ENCODE measurements around the gene CDKN1C. TPM values are rescaled to one million over a fixed set of nuclear protein-coding genes. Genes with fewer than 3 reads are reported as not detected.
"Not testable (repeated sequence)": the region's sequence is repeated elsewhere in the genome, so short reads cannot be mapped to it uniquely, and the experiment has no call there.

CDKN1C gene
- total RNA-seq, 2 experiments from 2014 or later, result 0.41 to 0.69 TPM

DNA sequence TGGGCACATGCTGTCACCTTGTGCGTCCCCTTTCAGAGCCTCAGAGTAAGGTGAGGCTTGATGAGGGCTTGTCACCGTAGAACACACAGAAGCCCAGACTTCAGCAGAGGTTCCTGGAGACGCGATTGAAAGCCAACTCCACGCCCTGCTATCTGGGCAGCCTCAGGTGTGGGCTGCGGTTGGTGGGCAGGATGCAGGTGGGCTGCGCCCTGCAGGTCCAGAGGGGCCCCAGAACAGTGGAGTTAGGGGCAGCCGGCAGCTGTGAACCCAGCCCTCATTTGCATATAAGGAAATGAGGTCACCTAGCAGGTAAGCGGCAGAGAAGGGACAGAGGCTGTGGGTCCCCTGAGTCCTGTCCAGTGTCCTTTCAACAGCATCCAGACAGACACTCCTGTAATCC is 28.2 kb upstream of the CDKN1C start:
- no peaks in the 10 kb centered on the region for H3K9me3 Mint-ChIP-seq
- no peaks in the 10 kb centered on the region for H3K36me3 Mint-ChIP-seq
- DNase-seq, result no peak
- no peaks in the 10 kb centered on the region for H3K27me3 Mint-ChIP-seq
- POLR2A ChIA-PET, result no interaction called here
- no peak overlapping the region for H3K27ac Mint-ChIP-seq
- H3K4me1 Mint-ChIP-seq (ENCODE audit: low read depth), result peaks cover 11% of the 10 kb centered on the region
- H3K4me3 Mint-ChIP-seq, result no peak overlapping the region
- intact Hi-C loops (cut with micrococcal nuclease), result no loop called here
- CTCF ChIA-PET, result interaction anchor here (1.1 kb wide), 1 partner anchor 22 kb away, joined by 3 read pairs; no protein-coding TSS in a partner anchor

DNA sequence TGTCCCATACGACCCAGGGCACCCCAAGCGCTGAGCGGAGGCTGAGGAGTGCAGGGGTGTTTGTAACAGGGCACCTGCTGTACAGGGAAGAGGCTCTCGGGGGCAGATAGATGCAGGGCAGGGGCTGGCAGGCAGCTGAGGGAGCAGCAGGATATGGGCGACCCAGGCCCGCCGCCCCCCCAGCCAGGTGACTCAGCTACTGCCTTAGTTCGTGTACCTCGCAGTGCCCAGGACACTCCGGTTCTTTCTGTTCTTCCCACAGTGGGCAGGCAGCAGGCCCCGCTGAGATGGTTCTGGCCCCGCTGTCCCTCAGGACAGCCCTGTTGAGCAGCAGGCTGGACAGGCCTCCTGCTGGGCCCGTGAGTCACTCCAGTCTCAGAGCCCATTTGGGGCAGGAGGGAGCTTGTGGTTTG is 27.4 kb upstream of the CDKN1C start:
- Mint-ChIP-seq H3K36me3 (no peaks in the 10 kb centered on the region), H3K27me3 (no peaks in the 10 kb centered on the region), H3K4me3 (no peak overlapping the region), H3K4me1 (ENCODE audit: low read depth) (peaks cover 11% of the 10 kb centered on the region), H3K9me3 (no peaks in the 10 kb centered on the region), H3K27ac (no peak overlapping the region)
- intact Hi-C loops (cut with micrococcal nuclease), result no loop called here
- ChIA-PET POLR2A (no interaction called here), CTCF (interaction anchor here (1.1 kb wide), 1 partner anchor 21 kb away, joined by 3 read pairs; no protein-coding TSS in a partner anchor)
- DNase-seq, result no peak

DNA sequence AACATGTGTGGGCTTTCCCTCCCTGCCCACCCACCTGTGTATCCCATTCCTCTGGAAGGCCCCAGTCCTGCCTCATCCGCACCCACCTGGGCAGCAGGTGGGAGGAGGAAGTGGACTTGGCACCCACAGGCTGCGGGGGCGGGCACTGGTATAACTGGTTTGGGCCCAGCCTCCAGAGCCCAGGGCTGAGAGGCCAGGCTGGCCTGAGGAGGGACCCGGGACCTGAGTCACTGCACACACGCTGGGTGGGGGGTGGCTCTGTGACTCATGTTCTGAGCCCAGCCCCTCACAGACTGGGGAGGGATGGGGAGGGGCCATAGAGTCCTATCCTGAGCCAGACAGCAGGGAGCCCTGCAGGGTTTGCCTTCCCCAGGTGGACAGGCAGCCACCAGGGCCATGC is 26.9 kb upstream of the CDKN1C start:
- POLR2A ChIA-PET, result no interaction called here
- Mint-ChIP-seq H3K27ac (no peak overlapping the region), H3K27me3 (no peaks in the 10 kb centered on the region), H3K9me3 (no peaks in the 10 kb centered on the region), H3K4me1 (ENCODE audit: low read depth) (peaks cover 11% of the 10 kb centered on the region), H3K4me3 (no peak overlapping the region), H3K36me3 (no peaks in the 10 kb centered on the region)
- DNase-seq, result no peak
- intact Hi-C loops (cut with micrococcal nuclease), result no loop called here
- CTCF ChIA-PET, result interaction anchor here (1.1 kb wide), 1 partner anchor 21 kb away, joined by 3 read pairs; no protein-coding TSS in a partner anchor

DNA sequence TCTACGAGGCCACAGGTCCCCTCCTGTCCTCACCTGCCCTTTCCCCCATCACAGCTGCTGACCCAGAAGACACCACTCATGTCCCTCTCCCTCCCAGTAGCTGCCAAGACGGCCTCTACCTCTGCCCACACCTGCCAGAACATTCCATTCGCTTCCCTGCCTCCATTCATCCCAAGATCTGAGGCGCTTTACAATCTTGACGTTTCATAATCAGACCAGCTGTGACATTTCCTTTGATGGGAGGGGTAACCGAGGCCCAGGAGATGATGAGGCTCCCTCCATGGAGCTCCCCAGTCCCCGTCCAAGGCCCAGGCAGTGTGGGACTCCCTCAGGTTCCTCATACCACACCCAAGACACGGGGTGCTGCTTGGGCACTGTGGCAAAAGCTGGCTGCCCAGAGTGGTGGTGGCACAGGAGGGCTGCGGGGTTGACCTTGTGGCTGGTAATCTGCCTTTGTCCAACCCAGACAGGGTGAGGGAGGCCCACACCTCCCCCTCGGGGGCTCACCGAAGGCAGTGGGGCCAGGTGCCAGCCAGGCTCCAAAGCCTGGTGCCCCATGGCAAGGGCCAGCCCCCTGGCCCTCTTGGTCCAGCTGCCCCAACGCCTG is 26.3 kb upstream of the CDKN1C start:
- no peak for DNase-seq
- Mint-ChIP-seq H3K27me3 (no peaks in the 10 kb centered on the region), H3K4me3 (no peak overlapping the region), H3K9me3 (no peaks in the 10 kb centered on the region), H3K36me3 (no peaks in the 10 kb centered on the region), H3K4me1 (ENCODE audit: low read depth) (peaks cover 11% of the 10 kb centered on the region), H3K27ac (no peak overlapping the region)
- intact Hi-C loops (cut with micrococcal nuclease), result no loop called here
- POLR2A ChIA-PET, result no interaction called here
- CTCF ChIA-PET, result interaction anchor here (1.1 kb wide), 1 partner anchor 24 kb away, joined by 3 read pairs; no protein-coding TSS in a partner anchor

DNA sequence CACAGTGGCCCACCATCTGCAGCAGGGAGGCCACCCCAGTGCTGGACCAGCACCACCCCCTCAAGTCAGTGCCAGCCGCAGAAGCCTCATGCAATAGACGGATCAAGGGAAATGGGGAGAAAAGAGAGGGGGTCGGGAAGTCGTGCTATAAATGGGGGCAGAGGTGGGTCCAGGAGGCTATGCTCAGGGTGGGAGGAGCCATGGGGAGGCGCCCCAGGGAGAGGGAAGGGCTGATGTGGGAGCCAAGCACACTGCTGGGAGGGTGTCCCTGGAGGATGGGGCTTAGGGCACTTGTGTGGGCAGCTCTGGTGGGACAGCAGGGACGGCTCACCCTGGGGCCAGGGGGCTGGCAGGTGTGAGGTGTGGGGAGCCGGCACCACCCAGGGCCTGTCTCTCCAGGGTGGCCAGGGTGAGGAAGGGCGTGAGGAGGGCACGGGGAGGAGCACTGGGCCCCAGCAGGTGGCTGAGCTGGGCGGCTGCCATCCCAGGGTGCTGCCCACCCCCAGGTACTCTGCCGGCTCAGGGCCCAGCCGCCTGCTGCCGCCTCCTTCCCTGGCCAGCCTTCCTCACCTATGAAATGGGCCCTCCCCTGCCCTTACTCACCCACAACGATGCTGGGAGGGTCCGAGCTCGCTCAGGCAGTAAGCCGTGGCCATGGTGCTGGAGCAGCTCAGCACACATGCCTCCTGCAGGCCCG is 25.7 kb upstream of the CDKN1C start:
- H3K27ac Mint-ChIP-seq, result no peak overlapping the region
- H3K4me3 Mint-ChIP-seq, result no peak overlapping the region
- ChIA-PET POLR2A (no interaction called here), CTCF (interaction anchor here (1.1 kb wide), 1 partner anchor 23 kb away, joined by 3 read pairs; no protein-coding TSS in a partner anchor)
- no peak for DNase-seq
- intact Hi-C loops (cut with micrococcal nuclease), result no loop called here
- H3K4me1 Mint-ChIP-seq (ENCODE audit: low read depth), result peaks cover 11% of the 10 kb centered on the region
- H3K36me3 Mint-ChIP-seq, result no peaks in the 10 kb centered on the region
- H3K27me3 Mint-ChIP-seq, result no peaks in the 10 kb centered on the region
- no peaks in the 10 kb centered on the region for H3K9me3 Mint-ChIP-seq

DNA sequence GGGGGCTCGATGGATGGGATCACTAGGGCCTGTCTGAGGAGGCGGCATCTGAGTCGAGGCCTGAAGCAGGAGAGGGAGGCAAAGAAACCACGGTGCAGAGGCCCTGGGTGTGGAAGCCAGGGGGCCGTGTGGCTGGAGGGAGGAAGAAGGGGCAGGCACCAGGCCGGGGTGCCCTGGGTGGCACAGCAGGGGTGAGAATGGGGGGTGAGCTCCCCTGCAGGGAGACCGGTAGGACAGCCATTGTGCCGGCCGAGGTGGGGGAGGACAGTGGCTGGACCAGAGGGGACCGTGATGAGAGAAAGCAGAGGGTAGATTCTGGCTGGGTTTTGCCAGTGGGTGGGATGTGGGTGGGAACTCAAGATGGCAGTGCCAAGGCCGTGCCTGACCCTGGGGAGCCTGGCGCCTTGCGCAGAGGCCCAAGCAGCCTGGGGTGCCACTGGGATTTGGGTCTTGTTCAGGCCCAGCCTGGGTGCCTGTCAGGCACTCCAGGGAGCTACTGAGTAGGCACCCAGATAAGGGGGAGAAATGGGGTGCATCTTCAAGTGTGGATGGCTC is 24.9 kb upstream of the CDKN1C start:
- peaks cover 6% of the 10 kb centered on the region for H3K36me3 Mint-ChIP-seq
- H3K9me3 Mint-ChIP-seq, result no peaks in the 10 kb centered on the region
- H3K27ac Mint-ChIP-seq, result no peak overlapping the region
- intact Hi-C loops (cut with micrococcal nuclease), result no loop called here
- no peak for DNase-seq
- H3K27me3 Mint-ChIP-seq, result no peaks in the 10 kb centered on the region
- POLR2A ChIA-PET, result no interaction called here
- H3K4me1 Mint-ChIP-seq (ENCODE audit: low read depth), result peaks cover 11% of the 10 kb centered on the region
- CTCF ChIA-PET, result no interaction called here
- no peak overlapping the region for H3K4me3 Mint-ChIP-seq

DNA sequence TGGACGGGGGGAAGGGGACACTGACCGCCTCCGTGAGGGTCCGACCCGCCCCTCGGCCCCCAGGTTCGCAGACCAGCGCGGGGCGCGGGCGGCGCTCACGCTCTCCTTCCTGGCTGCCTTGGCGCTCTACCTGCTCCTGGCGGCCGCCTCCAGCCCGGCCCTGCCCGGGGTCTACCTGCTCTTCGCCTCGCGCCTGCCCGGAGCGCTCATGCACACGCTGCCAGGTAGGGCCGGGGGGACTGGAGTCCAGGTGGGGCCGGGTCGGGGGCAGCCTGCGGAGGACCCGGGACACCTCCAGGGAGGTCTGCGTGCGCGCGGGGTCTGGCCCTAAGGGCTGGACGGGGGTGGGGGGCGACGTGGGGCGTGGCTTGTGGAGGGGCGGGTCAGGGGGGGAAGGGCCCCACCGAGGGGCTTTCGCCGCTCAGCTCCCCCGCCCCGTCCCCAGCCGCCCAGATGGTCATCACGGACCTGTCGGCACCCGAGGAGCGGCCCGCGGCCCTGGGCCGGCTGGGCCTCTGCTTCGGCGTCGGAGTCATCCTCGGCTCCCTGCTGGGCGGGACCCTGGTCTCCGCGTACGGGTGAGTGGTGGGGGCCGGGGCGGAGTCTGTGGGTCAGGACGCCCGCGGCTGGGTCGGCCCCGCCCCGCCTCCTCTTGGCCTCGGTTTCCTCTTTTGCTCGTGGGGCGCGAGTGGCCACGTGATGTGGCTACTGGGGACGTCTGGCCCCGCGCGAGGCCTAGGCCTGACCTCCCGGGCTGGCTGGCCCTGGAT is 23.7 kb upstream of the CDKN1C start:
- DNase-seq, result no peak
- Mint-ChIP-seq H3K4me1 (ENCODE audit: low read depth) (peaks cover 11% of the 10 kb centered on the region), H3K4me3 (no peak overlapping the region), H3K9me3 (no peaks in the 10 kb centered on the region), H3K27ac (no peak overlapping the region), H3K27me3 (no peaks in the 10 kb centered on the region), H3K36me3 (peaks cover 14% of the 10 kb centered on the region)
- ChIA-PET CTCF (no interaction called here), POLR2A (no interaction called here)
- intact Hi-C loops (cut with micrococcal nuclease), result no loop called here

DNA sequence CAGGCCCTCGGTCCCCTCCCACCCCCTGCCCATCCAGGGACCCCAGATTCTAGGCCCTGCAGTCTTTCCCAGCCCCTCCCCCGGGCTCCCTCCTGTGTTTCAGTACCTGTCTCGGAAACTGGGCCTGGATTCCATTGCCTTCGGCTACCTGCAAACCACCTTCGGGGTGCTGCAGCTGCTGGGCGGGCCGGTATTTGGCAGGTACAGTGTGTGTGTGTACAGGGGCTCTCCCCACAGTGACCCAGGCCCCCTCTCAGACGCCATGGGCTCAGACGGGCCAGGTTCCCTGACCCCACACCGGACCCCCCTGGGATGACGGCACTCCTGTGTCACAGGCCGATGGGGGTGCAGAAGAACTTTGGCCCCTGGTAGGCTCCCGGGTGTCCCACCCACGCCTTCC is 22.6 kb upstream of the CDKN1C start:
- POLR2A ChIA-PET, result no interaction called here
- H3K36me3 Mint-ChIP-seq, result peaks cover 15% of the 10 kb centered on the region
- intact Hi-C loops (cut with micrococcal nuclease), result no loop called here
- no peaks in the 10 kb centered on the region for H3K27me3 Mint-ChIP-seq
- CTCF ChIA-PET, result no interaction called here
- H3K4me1 Mint-ChIP-seq (ENCODE audit: low read depth), result peaks cover 10% of the 10 kb centered on the region
- no peak for DNase-seq
- no peak overlapping the region for H3K27ac Mint-ChIP-seq
- no peak overlapping the region for H3K4me3 Mint-ChIP-seq
- H3K9me3 Mint-ChIP-seq, result no peaks in the 10 kb centered on the region

DNA sequence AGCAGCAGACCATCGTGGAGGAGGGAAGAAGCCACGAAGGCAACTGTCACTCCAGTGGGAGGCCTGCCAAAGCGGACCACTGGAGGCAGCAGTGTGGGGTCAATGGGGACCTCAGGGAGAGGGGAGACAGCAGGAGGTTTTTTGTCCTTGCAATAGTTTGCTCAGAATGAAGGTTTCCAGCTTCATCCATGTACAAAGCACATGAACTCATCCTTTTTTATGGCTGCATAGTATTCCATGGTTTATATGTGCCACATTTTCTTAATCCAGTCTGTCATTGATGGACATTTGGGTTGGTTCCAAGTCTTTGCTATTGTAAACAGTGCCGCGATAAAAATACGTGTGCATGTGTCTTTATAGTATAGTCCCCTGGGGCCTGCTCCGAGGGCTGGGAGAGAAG is 19.7 kb upstream of the CDKN1C start:
- H3K4me3 Mint-ChIP-seq; CTCF ChIA-PET; H3K27me3 Mint-ChIP-seq; H3K4me1 Mint-ChIP-seq (ENCODE audit: low read depth); H3K27ac Mint-ChIP-seq; H3K9me3 Mint-ChIP-seq; DNase-seq; intact Hi-C loops (cut with micrococcal nuclease); POLR2A ChIA-PET: not testable (repeated sequence)
- peaks cover 15% of the 10 kb centered on the region for H3K36me3 Mint-ChIP-seq

DNA sequence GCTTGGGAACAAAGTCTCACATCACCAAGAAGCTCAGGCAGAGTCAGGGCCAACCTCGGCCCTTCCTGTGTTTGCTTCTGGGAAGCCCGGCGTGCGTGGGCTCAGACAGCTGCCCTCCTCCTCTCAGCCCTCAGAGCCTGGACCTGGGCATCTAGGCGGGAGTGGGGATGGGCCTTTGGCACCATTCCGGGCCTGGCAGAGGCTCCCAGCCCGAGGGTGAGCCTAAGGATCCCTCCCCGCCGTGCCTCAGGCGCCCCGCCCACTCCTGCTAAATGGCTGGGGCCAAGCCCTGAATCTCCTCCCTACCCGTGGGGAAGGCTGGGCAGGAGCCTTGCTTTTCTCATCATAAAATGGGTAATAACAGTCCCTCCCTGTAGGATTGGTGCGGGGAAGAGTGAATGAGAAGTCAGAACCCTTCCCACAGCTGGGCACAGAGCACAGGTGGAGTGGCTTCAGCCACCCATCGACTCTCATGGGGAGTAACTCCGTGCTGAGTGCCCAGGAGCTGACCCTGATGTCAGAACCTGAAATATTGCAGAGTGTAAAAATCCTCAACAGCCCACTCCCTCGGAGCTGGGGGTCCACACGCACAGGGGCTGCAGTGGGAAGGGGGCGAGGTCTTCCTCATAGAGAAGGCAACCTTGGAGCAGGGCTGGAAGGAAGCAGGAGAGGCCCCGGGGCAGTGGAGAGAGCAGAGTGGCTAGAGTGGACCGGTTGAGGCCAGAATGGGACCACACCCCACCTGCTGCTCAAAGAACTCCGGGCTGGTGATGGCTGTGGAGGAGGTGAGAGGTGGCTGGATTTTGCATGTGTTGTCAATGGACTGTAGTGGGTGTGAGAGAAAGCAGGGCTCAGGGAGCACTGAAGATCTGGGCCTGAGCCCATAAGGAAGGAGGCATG is 18.8 kb upstream of the CDKN1C start:
- ChIA-PET POLR2A (interaction anchor here (1.0 kb wide), 1 partner anchor 11 kb away, joined by 3 read pairs; no protein-coding TSS in a partner anchor), CTCF (interaction anchor here (1.0 to 4.8 kb wide), 4 partner anchors 12 to 373 kb away, joined by 4 to 43 read pairs (median 7); no protein-coding TSS in a partner anchor)
- peak overlapping the region; percentile 24 for H3K4me3 Mint-ChIP-seq
- no peak for DNase-seq
- intact Hi-C loops (cut with micrococcal nuclease), result no loop called here
- no peaks in the 10 kb centered on the region for H3K27me3 Mint-ChIP-seq
- no peak overlapping the region for H3K27ac Mint-ChIP-seq
- H3K36me3 Mint-ChIP-seq, result peaks cover 15% of the 10 kb centered on the region
- no peaks in the 10 kb centered on the region for H3K9me3 Mint-ChIP-seq
- H3K4me1 Mint-ChIP-seq (ENCODE audit: low read depth), result peaks cover 14% of the 10 kb centered on the region

DNA sequence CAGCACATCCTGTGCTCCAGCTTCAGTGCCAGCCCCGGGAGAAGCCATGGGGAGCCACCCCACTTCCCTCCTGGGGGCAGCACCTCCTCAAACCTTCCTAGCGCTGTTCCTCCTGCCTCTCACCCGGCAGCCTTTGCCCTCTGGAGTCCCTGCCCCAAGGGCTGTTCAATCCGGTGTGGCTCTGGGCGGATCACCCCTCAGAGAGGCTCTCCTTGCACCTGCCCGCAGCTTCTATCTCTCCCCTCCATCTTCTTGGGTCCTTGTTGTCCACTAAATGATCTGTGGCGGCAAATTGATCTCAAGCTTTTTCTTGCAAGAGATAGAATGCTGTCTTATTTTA is 18.1 kb upstream of the CDKN1C start:
- no peaks in the 10 kb centered on the region for H3K9me3 Mint-ChIP-seq
- peaks cover 15% of the 10 kb centered on the region for H3K36me3 Mint-ChIP-seq
- intact Hi-C loops (cut with micrococcal nuclease), result no loop called here
- DNase-seq, result no peak
- H3K27me3 Mint-ChIP-seq, result no peaks in the 10 kb centered on the region
- no peak overlapping the region for H3K27ac Mint-ChIP-seq
- ChIA-PET POLR2A (interaction anchor here (1.0 kb wide), 1 partner anchor 11 kb away, joined by 3 read pairs; no protein-coding TSS in a partner anchor), CTCF (interaction anchor here (1.3 to 4.8 kb wide), 4 partner anchors 12 to 370 kb away, joined by 5 to 43 read pairs (median 8); partner anchors contain the start of gene PHLDA2)
- peak overlapping the region; percentile 24 for H3K4me3 Mint-ChIP-seq
- H3K4me1 Mint-ChIP-seq (ENCODE audit: low read depth), result peaks cover 22% of the 10 kb centered on the region

Measured in activated CD4-positive, alpha-beta memory T cell treated with anti-CD3 and anti-CD28 coated beads for 36 hours (primary cell).